Neural cell (in vitro differentiated cells): ENCODE data around the gene CFAP97D1. TPM values are rescaled to one million over a fixed set of nuclear protein-coding genes. Genes with fewer than 3 reads are reported as not detected.

Experiments
- H2AFZ ChIP-seq: fragments of 200-600, 300-800 bp; sonication (generic), shearing (Covaris generic); 2 replicates; pipeline ENCODE4 v1.6.0; 2014; ENCODE audit warnings: low read depth, mild to moderate bottlenecking, antibody characterized with exemption, low read length, moderate library complexity
- H3F3A ChIP-seq: fragments of 200-600 bp; shearing (Covaris generic); 2 replicates; pipeline ENCODE4 v1.6.1; 2016; ENCODE audit warnings: mild to moderate bottlenecking, moderate library complexity, mixed read lengths, antibody characterized with exemption, low read length; ENCODE audit not compliant: insufficient read depth, poor library complexity, severe bottlenecking
- H3K27ac ChIP-seq: fragments of 200-600, 300-800 bp; sonication (generic), shearing (Covaris generic); 2 replicates; pipeline ENCODE4 v1.5.1; 2014; ENCODE audit warnings: mild to moderate bottlenecking, low read length, moderate library complexity
- H3K27me3 ChIP-seq: fragments of 300-800, 200-600 bp; sonication (generic), shearing (Covaris generic); 2 replicates; pipeline ENCODE4 v1.6.0; 2014; ENCODE audit warnings: mild to moderate bottlenecking, low read depth, low read length, moderate library complexity; ENCODE audit not compliant: insufficient read depth
- H3K36me3 ChIP-seq: fragments of 300-800, 200-600 bp; sonication (generic), shearing (Covaris generic); 2 replicates; pipeline ENCODE4 v1.5.1; 2014; ENCODE audit warnings: mild to moderate bottlenecking, antibody characterized with exemption, low read length, moderate library complexity; ENCODE audit not compliant: insufficient read depth
- H3K4me2 ChIP-seq: fragments of 300-800, 200-600 bp; sonication (generic), shearing (Covaris generic); 2 replicates; pipeline ENCODE4 v1.6.0; 2014; ENCODE audit warnings: mild to moderate bottlenecking, low read length
- H3K4me3 ChIP-seq: fragments of 300-800, 200-600 bp; sonication (generic), shearing (Covaris generic); 2 replicates; pipeline ENCODE4 v1.5.1; 2014; ENCODE audit warnings: mild to moderate bottlenecking, low read length, moderate library complexity
- H3K79me2 ChIP-seq: fragments of 200-600 bp; shearing (Covaris generic); replicated peaks from 2 replicates; pipeline ENCODE4 v1.6.0; 2014; ENCODE audit warnings: mild to moderate bottlenecking, low read length, moderate library complexity; ENCODE audit not compliant: insufficient read depth
- H3K9ac ChIP-seq: fragments of 300-800, 200-600 bp; sonication (generic), shearing (Covaris generic); 2 replicates; pipeline ENCODE4 v1.6.1; 2016; ENCODE audit warnings: mild to moderate bottlenecking, low read length, mixed read lengths
- H3K9me2 ChIP-seq: fragments of 200-600 bp; shearing (Covaris generic); 2 replicates; pipeline ENCODE4 v1.6.1; 2016; ENCODE audit warnings: mild to moderate bottlenecking, low read length, mixed read lengths; ENCODE audit not compliant: insufficient read depth
- H3K9me3 ChIP-seq: fragments of 200-600, 300-800 bp; sonication (generic), shearing (Covaris generic); 2 replicates; pipeline ENCODE4 v1.6.1; 2016; ENCODE audit warnings: mild to moderate bottlenecking, mixed run types, low read length, moderate library complexity, mixed read lengths
- H4K20me1 ChIP-seq: fragments of 200-600 bp; shearing (Covaris generic); 2 replicates; pipeline ENCODE4 v1.6.1; 2016; ENCODE audit warnings: mild to moderate bottlenecking, mixed run types; ENCODE audit not compliant: insufficient read depth
- CTCF ChIP-seq: fragments of 450-650 bp; IDR thresholded peaks from 2 replicates; pipeline ENCODE4 v1.5.1; 2014; ENCODE audit warnings: antibody characterized with exemption, mild to moderate bottlenecking, moderate library complexity; ENCODE audit not compliant: poor library complexity, severe bottlenecking
- EP300 ChIP-seq: fragments of 450-650 bp; conservative IDR thresholded peaks from 2 replicates; pipeline ENCODE4 v1.6.1; 2014; ENCODE audit warnings: antibody characterized with exemption, mild to moderate bottlenecking, moderate library complexity; ENCODE audit not compliant: poor library complexity, severe bottlenecking
- EZH2 ChIP-seq: fragments of 200-600, 300-800 bp; shearing (Covaris generic), sonication (generic); IDR thresholded peaks from 2 replicates; pipeline ENCODE4 v1.6.1; 2014; ENCODE audit warnings: antibody characterized with exemption, low read length, borderline replicate concordance, mild to moderate bottlenecking; ENCODE audit not compliant: insufficient read depth, poor library complexity, severe bottlenecking
- MXI1 ChIP-seq: fragments of 450-650 bp; conservative IDR thresholded peaks from 2 replicates; pipeline ENCODE4 v1.6.1; 2014; ENCODE audit warnings: antibody characterized with exemption, mild to moderate bottlenecking; ENCODE audit not compliant: poor library complexity, severe bottlenecking
- POLR2AphosphoS5 ChIP-seq: IDR thresholded peaks from 2 replicates; pipeline ENCODE4 v1.6.1; 2012
- RAD21 ChIP-seq: fragments of 450-650 bp; conservative IDR thresholded peaks from 2 replicates; pipeline ENCODE4 v1.6.1; 2014; ENCODE audit warnings: antibody characterized with exemption, mild to moderate bottlenecking, moderate library complexity
- SMC3 ChIP-seq: fragments of 450-650 bp; conservative IDR thresholded peaks from 2 replicates; pipeline ENCODE4 v1.6.1; 2014; ENCODE audit warnings: antibody characterized with exemption, mild to moderate bottlenecking, moderate library complexity; ENCODE audit not compliant: poor library complexity
- TAF1 ChIP-seq: IDR thresholded peaks from 2 replicates; pipeline ENCODE4 v1.6.1; 2012; ENCODE audit warnings: low read depth
- polyA plus RNA-seq: library from polyadenylated mRNA; depleted of rRNA; stranded (reverse); fragments of >200 nt; gene quantifications from 2 replicates; pipeline ENCODE4 v1.2.3, GENCODE V29; 2014
- TF ChIP-seq, protein P1 (sequence below): IDR thresholded peaks from 2 replicates; pipeline ENCODE4 v1.6.1; 2012; ENCODE audit warnings: borderline replicate concordance

CFAP97D1 gene
- polyA plus RNA-seq, 1 donor from 2014 or later = 0.09 TPM

GRCh38 chr17:43827596-43827995 is 47.4 kb downstream of the CFAP97D1 start:
- no peaks in the 10 kb centered on the region for H3K27me3 ChIP-seq
- H3K79me2 ChIP-seq = no peaks in the 10 kb centered on the region
- H2AFZ ChIP-seq = no peak overlapping the region
- TF ChIP-seq POLR2AphosphoS5 (no peak), MXI1 (no peak), CTCF (no peak), RAD21 (no peak), EZH2 (no peak), SMC3 (no peak), EP300 (no peak), TAF1 (no peak)
- TF ChIP-seq, protein P1, sequence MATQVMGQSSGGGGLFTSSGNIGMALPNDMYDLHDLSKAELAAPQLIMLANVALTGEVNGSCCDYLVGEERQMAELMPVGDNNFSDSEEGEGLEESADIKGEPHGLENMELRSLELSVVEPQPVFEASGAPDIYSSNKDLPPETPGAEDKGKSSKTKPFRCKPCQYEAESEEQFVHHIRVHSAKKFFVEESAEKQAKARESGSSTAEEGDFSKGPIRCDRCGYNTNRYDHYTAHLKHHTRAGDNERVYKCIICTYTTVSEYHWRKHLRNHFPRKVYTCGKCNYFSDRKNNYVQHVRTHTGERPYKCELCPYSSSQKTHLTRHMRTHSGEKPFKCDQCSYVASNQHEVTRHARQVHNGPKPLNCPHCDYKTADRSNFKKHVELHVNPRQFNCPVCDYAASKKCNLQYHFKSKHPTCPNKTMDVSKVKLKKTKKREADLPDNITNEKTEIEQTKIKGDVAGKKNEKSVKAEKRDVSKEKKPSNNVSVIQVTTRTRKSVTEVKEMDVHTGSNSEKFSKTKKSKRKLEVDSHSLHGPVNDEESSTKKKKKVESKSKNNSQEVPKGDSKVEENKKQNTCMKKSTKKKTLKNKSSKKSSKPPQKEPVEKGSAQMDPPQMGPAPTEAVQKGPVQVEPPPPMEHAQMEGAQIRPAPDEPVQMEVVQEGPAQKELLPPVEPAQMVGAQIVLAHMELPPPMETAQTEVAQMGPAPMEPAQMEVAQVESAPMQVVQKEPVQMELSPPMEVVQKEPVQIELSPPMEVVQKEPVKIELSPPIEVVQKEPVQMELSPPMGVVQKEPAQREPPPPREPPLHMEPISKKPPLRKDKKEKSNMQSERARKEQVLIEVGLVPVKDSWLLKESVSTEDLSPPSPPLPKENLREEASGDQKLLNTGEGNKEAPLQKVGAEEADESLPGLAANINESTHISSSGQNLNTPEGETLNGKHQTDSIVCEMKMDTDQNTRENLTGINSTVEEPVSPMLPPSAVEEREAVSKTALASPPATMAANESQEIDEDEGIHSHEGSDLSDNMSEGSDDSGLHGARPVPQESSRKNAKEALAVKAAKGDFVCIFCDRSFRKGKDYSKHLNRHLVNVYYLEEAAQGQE = no peak
- H3K9me2 ChIP-seq = no peaks in the 10 kb centered on the region
- H3K4me2 ChIP-seq = no peak overlapping the region
- H3K36me3 ChIP-seq = no peaks in the 10 kb centered on the region
- H3K9ac ChIP-seq = no peak overlapping the region
- no peaks in the 10 kb centered on the region for H3K9me3 ChIP-seq
- H3K27ac ChIP-seq = no peak overlapping the region
- H3K4me3 ChIP-seq = no peak overlapping the region
- no peaks in the 10 kb centered on the region for H4K20me1 ChIP-seq
- H3F3A ChIP-seq = no peaks in the 10 kb centered on the region

DNA sequence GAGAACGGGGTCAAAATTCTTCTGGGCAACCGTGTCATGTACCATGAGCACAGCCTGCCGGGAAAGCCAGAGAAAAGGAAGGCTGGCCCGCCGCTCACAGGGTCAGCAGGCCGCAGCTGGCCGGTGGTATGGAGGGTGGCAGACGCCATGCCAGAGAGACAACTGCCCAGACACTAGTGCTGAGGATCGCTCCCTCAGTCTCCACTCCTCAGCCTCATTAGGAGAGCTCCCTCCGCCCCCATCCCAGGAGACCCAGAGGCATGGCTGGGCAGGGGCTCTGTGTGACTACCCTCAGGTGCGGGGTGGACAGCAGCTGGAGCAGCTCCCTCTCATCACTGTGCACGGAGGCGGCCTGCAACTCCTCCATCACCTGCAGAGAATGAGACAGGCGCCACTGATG is 49.5 kb downstream of the CFAP97D1 start:
- H3K36me3 ChIP-seq = no peaks in the 10 kb centered on the region
- H3K9me3 ChIP-seq = no peaks in the 10 kb centered on the region
- no peak overlapping the region for H3K9ac ChIP-seq
- no peaks in the 10 kb centered on the region for H3K79me2 ChIP-seq
- H3K27me3 ChIP-seq = no peaks in the 10 kb centered on the region
- H3F3A ChIP-seq = no peaks in the 10 kb centered on the region
- no peak overlapping the region for H2AFZ ChIP-seq
- no peak for TF ChIP-seq EP300
- TF ChIP-seq SMC3 = no peak
- TF ChIP-seq CTCF = no peak
- TF ChIP-seq RAD21 = no peak
- no peak overlapping the region for H3K4me3 ChIP-seq
- H3K27ac ChIP-seq = no peak overlapping the region
- H4K20me1 ChIP-seq = no peaks in the 10 kb centered on the region
- H3K4me2 ChIP-seq = no peak overlapping the region
- H3K9me2 ChIP-seq = no peaks in the 10 kb centered on the region
